ENCODE measurements around the gene SCAANT1. TPM values are rescaled to one million over a fixed set of nuclear protein-coding genes. Genes with fewer than 3 reads are reported as not detected.

SCAANT1 gene
- total RNA-seq, result 1.2 TPM in 1 of 2 replicates, not detected in the other

DNA sequence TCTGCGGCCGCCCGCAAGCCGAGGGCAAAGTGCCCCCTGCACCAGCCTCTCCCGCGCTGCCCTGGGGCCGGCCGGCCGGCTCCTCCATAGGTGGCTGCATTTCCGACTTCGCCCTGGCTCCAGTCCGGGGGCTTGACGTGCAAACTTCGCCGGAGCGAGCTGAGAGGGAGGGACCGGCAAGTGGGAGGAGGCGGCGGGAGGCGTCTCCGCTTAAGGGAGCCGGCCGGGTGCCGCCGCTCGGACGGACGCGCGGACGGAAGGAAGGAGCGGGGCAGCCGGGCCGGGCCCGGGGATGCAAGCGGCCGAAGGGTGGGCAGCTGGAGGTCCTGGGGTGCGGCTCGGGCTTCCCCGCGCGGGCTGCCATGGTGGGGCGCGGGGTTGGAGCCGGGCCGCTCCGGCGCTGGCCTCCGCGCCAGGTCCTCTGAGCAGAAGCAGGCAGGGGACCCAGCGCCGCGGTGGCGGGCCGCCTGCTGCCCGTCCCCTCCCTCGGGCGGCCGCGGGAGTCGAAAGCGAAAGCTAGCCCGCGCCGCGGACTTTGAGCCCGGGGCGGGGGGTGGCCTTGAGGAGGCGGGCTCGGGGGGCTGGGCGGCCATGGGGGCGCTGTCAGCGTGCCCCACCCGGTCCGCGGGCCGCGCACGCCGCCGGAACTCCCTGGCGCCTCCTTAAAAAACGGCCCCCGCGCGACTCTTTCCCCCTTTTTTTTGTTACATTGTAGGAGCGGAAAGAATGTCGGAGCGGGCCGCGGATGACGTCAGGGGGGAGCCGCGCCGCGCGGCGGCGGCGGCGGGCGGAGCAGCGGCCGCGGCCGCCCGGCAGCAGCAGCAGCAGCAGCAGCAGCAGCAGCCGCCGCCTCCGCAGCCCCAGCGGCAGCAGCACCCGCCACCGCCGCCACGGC is at the start of gene SCAANT1:
Gene SCAANT1, minus strand, starts transcription at position 511 of the 895 bp plus-strand sequence.

DNA sequence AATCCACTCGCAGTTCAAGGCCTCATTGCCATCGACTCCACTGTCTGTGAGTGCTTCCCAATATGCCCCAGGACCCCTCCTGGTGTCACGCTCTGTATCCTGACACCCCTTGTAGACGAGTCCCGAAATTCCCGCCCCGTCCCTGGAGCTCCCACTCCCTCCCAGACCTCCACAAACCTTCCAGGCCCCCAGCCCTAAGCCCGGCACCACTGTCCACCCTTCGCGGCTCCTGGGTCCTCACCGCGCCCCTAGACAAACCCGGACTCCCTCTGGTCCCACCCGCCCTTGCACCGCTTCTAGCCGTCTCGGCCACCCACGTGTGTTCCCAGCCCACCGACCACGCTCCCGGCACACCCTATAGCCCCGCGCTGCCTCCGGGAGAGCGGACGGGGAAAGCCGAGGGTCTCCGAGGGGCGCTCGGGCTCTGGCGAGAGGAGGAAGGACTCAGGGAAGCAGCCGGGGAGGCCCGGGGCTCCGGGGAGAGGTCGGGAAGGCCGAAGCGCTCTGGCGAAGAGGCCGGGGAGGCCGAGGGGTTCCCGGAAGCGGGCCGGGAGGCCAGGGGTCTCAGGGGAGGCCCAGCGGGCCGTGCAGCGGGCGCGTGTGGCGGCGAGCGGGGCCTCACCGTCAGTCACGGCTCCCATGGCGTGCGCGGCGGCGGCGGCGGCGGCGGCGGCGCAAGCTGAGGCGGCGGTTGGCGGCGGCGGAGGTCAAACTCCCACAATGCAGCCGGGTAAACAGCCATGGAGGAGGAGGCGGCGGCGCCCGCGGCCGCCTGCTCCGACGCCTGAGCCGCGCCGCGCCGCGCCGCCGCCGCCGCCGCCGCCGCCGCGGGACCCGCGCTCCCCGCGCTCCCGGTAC is 48.8 kb downstream of the SCAANT1 start, which contains the start of the genes ATXN7 and THOC7:
Gene ATXN7, plus strand, starts transcription at position 718 of the 858 bp plus-strand sequence. CDS start 48,732 bp downstream, outside the sequence.
Gene THOC7, minus strand, starts transcription at position 656 of the 858 bp plus-strand sequence. Its CDS starts 15 bp downstream, at position 641.

Other genes starting within 250 kb of the SCAANT1 start
- not detected in 2 replicates for gene C3orf49, start 93.1 kb downstream of the SCAANT1 start, total RNA-seq
- 36.1 and 44.2 TPM in 2 replicates for gene THOC7, start 48.6 kb downstream of the SCAANT1 start, total RNA-seq
- 6.8 and 13.2 TPM in 2 replicates for gene ATXN7, start 48.5 kb downstream of the SCAANT1 start, total RNA-seq
- 100 and 110 TPM in 2 replicates for gene PSMD6, start 111.1 kb upstream of the SCAANT1 start, total RNA-seq

Data from endothelial cell of coronary artery (primary cell).